GM19238 (cell line): ENCODE data around the gene PTRH2.

Experiments used
- DNase-seq: peaks from one replicate; pipeline ENCODE4 v3.0.0; 2011; ENCODE audit warnings: low spot score; ENCODE audit not compliant: insufficient read length

PTRH2 gene

GRCh38 chr17:59722623-59723022 lies 15.4 kb upstream of the PTRH2 start:
- DNase-seq, result no peak

GRCh38 chr17:59719526-59719925 lies 12.3 kb upstream of the PTRH2 start:
- no peak for DNase-seq

- no peak for DNase-seq
These were observed 9.2 kb upstream of the PTRH2 start for GRCh38 chr17:59716427-59716826.

DNA sequence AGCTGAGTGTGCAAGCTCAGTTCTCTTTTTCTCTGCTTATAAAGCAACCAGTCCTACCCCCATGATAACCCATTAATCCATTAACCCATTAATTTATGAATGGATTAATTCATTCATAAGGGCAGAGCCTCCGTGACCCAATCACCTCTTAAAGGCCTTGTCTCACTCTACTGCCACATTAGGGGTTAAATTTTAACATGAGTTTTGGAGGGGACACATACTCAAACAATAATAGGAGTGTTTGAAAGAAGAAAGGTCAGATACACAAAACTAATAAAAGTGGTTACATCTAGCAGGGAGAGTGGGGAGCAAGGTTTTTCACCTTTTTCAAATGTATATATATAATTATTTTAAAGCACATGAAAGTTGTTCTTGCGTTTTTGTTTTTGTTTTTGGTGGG lies 7.0 kb upstream of the PTRH2 start:
- DNase-seq, result no peak

- DNase-seq, result no peak
These were observed 5.6 kb upstream of the PTRH2 start for GRCh38 chr17:59712862-59713261.

DNA sequence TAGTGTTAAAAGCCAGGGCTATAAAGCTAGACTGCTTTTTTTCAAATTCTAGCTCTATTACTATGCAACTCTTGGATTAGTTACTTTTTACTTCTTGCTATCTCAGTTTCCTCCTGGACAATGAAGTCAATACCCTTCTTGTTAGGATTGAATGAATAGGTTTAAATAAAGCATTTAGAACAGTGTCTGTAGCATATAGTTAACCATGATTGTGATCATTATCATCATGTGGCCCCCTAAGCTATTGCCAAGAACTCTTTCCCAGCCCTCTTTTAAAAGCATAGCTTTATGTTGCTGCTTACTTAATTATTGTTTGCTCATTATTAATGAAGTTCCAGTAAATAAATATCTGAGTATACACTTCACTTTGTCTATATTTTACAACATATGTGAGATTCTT lies 4.7 kb upstream of the PTRH2 start:
- no peak for DNase-seq

GRCh38 chr17:59707971-59708430 lies 771 bp upstream of the PTRH2 start:
- DNase-seq, result no peak

GRCh38 chr17:59702304-59702703 lies 4.9 kb downstream of the PTRH2 start:
- no peak for DNase-seq

DNA sequence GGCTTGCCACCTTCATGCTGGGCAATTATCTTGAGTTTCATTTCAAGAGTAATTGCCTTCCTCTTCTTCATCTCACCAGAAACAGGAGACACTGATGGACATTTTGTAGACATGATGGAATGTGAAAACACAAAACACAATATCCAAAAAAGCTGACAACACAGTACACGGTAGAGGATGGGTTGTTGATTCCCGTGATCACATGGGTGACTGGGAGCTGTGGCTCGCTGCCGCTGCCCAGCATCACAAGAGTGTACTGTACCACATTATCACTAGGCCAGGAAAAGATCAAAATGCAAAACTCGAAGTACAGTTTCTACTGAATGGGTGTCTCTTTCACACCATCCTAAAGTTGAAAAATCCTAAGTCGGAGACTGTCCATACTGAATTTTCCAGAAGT lies 7.4 kb downstream of the PTRH2 start:
- no peak for DNase-seq

- DNase-seq, result no peak
These were observed 8.0 kb downstream of the PTRH2 start for GRCh38 chr17:59699218-59699617.

GRCh38 chr17:59698143-59698542 lies 9.1 kb downstream of the PTRH2 start:
- no peak for DNase-seq

DNA sequence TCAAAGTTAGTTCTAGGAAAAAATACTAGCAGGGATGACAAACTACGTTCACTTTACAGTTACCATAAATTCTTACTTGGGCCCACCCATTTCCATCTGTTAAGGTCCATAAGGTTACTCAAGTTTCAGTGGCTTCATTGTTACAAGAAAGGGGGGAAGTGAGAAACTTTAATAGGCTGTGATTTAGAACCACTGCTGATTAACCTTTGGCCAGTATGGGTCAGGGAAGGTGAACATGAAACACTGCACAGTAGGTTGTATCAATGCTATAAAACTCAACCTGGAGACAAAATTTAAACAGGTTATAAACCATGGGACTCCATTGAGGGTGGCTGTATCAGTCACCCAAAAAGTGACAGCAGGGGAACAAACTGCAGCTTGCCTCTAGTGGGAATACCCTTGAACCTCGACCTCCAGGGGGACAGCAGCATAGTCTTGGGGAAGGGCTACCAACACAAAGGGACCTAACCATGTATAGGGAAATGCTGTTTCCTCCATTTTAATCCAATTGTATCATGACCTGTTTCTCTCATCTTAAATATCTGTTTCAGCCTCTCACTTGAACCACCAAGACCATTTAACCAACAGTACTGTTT lies 10.4 kb downstream of the PTRH2 start:
- DNase-seq, result no peak

DNA sequence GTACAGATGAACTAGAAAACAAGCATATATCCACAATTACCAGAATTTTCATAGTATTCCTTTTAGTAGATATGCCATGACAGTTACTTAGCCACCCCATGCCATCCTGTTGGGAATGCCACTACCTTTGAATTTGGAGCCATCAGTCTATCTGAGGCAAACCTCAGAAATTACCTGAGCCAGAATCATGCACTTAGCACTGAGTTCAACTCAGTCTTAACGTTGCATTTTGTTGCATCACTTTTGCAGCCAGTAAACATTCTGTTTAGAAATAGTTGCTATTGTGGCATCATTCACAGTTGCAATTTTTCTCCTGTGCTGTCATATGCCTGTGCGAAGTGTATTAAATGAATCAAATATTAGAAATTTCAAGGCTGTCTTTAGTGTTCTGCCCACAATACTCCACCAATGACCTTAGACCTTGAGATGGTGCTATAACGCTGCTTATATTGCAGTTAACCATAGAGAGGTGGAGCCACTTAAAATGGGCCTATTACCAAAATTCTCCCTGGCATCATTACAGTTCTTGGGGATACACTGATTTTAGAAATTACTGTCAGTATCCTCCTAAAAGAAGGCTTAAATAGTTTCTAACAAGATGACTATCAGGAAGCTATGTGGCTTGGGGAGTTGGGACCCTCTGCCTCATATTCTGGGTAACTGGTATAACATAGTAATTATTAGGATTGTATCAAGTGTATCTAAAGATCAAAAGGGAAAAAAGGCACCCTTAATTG lies 11.1 kb downstream of the PTRH2 start:
- DNase-seq, result no peak

- no peak for DNase-seq
These were observed 12.9 kb downstream of the PTRH2 start for GRCh38 chr17:59694344-59694743.

- DNase-seq, result no peak
These were observed 13.6 kb downstream of the PTRH2 start for GRCh38 chr17:59693582-59693981.

GRCh38 chr17:59688496-59688895 lies 18.7 kb downstream of the PTRH2 start:
- no peak for DNase-seq

GRCh38 chr17:59688008-59688407 lies 19.2 kb downstream of the PTRH2 start:
- no peak for DNase-seq

- no peak for DNase-seq
These were observed 22.3 kb downstream of the PTRH2 start for GRCh38 chr17:59684967-59685366.

GRCh38 chr17:59683283-59683682 lies 23.9 kb downstream of the PTRH2 start:
- DNase-seq, result no peak

DNA sequence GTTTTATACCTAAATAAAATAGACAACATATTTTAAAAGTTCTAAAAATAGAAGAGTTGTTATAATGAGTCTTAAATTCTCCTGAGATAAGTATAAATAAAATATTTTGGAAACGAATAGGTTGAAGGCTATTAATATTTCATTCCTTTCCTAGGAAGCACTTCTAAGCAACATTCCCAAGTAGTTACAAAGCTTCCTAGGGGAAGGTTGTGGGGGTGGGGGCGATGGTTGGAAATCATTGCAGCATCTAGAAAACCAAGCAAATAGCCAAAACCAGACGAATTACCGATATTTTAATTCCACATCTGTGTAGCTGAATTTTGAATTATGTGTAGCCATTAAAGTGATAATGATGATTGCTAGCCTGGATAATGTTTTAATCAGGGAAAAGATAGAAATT lies 26.9 kb downstream of the PTRH2 start:
- no peak for DNase-seq

DNA sequence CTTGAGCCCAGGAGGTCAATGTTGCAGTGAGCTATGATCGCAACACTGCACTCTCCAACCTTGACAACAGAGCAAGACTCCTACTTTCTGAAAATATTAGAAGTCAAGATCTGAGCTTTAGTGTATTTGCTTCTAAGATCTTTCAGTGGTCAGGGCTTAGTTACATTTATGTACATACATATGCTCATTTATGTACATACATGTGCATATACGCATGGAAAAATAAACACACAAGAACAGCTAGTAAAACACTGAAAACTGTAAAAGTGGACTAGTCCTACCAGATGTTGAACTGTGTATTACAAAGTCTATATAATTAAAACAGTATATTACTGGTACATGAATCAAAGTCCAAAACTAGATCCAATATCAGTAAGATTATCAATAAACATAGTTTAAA lies 28.3 kb downstream of the PTRH2 start:
- no peak for DNase-seq

DNA sequence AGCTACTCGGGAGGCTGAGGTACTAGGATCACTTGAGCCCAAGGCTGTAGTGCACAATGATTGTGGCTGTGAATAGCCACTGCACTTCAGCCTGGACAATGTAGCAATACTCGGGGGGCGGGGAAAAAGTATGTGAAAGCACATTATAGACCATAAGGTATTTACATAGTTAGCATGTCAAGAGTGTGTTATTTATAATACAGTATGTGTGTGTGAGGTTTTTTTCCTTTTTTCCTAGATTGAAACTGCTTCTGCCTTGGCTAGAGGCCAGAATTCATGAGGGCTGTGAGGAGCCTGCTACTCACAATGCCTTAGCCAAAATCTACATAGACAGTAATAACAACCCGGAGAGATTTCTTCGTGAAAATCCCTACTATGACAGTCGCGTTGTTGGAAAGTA lies 30.5 kb downstream of the PTRH2 start:
- DNase-seq, result no peak

DNA sequence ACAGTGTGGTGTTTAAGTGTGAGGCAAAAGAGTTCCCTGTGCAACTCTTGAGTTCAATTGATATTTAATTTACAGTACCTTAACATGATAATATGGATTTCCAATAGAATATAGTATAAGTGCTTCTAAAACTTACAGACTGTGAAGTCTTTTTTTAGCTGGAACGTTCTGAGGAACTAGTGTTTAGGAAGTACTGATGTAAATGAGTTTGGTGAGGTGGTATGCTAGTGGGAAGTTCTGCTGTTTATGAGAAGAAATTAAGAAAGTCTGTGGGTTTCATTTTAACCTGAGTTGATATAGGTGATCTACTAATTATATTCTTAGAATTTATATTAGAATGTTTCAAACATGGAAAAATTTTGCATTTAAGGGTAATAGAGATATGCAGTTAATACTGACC lies 32.0 kb downstream of the PTRH2 start:
- no peak for DNase-seq
